ENCODE measurements around the gene ASB2.

Gene ASB2

DNA sequence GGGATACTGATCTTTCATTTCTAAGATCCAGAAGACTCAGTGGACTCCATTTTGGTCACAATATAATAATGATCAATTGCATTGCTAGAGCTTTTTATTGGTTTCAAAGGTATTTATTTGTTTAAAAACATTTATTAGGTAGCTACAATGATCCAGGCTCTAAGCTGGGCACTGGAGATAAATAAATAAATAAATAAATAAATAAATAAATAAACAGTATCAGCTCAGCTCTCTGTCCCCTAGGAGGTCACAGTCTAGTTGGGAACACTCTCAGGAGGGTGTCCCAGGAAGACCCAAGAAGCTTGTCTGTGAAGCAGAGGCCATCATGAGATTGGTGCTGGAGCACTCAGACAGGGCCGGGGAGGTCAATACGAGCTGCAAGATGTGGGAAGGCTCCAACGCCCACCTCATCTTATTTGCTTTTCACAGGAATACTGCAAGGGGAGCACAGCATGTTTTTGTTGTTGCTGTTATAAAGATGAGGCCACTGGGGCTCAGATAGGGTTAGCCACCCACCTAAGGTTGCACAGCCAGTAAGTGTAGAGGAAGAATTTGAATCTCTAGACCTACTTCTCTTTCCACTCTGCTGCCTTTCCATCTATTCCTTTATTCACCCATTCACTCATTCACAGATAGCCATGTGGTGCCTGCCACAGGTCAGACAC is 15.5 kb downstream of the ASB2 start:
- no peak for DNase-seq (ENCODE audit: low read depth)

- no peak for DNase-seq (ENCODE audit: low read depth)
These were observed 16.3 kb downstream of the ASB2 start for GRCh38 chr14:93960108-93960475.

DNA sequence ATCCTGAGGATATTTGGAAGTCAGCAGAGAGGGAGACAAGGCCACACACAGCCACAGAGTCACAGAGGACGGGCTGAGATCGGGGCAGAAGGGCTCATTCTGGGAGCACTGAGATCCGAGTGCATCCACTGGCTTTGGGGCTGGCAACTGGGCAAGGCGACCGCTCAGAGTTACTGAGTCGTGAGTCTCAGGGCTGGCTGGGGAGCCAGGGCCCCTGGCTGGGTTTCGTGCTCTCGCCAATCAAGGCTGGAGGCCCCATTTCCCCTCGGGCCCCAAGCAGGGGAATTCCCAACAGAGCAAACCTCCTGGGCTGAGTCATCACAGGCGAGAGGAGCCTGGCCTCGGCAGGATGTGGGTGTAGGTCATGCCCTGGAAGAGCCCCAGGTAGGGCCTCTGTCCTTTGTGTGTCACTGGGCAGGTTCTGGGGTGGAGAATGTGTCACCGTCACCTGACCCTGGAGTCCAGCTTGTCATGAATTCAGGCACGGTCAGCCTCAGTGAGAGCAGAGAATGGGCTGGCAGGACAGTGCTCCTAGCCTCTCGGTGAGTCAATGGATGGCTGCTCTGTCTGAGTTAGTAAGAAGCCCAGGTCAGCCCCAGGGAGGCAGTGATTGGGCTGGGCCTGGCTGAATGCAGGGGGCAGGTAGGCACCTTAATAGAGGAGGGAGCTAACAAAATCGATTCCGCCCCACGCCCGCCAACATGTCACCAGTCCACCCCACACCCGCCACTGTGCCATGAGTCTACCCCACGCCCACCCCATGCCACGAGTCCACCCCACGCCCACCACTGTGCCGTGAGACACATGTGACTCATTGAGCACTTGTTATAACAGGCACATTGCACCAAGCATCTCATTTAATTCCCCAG is 16.9 kb downstream of the ASB2 start:
- peak; percentile 85 for DNase-seq (ENCODE audit: low read depth)

DNA sequence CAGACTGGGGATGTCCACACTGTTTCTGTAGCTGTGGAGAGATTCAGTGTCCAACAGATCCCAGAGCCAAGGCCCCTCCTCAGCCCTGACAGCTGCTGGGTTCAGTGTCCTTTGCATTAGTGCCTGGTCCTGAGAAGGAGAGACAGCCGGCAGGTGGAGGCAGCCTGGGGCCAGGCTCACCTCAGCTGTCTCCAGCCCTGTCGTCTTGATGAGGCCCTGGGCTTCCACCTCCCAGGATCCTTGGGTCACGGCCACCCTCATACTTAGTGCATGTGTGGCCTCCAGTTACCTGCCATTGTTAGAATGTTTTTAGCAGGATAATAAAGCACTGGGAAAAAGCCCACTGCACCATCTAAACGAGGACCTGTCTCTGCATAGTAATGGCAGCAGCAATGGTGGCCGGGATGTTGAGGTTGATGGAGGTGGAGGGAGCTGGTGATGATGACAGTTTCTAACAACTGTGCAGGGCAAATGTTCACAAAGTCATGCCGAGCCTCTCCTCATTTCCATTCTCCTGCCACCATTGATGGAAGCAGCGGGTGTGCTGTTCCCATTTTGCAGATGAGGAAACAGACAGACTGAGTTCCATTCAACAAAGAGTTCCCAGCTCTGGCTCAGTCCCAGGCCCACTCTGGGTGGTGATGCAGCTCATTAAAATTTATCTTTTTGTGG is 17.7 kb downstream of the ASB2 start:
- DNase-seq (ENCODE audit: low read depth), result no peak

GRCh38 chr14:93957751-93958566 is 18.4 kb downstream of the ASB2 start:
- no peak for DNase-seq (ENCODE audit: low read depth)

- DNase-seq (ENCODE audit: low read depth), result no peak
These were observed 19.0 kb downstream of the ASB2 start for GRCh38 chr14:93957333-93957710.

GRCh38 chr14:93956514-93957332 is 19.6 kb downstream of the ASB2 start:
- no peak for DNase-seq (ENCODE audit: low read depth)

DNA sequence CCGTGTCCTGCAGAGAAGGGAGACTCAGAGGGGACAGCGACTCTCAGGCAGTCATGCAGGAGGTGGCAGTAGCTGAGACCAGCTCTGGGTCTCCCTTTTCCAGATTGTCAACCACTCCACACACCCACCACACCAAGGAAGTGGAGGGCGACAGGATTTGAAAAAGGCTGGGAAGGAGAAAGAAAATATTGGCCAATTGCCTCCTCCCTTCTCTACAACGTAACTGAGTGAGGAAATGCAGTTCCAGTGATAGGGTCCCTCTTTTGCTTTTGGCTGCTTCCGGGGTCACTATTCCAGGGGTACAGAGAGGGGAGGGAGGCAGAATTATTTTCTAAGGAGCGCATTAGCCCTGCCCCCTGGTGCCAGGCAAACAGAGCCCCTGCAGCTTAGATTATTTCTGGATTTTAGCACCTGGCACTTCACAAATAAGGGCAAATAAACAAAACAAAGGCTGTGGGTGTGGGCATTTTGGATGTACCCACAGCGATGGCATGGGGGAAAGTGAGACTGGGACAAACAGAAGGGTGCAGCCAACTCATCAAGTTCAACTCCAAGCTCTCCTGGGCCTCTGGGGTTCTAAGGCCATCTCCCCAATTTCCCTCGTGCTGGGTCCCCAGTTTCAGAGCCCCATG is 20.4 kb downstream of the ASB2 start:
- no peak for DNase-seq (ENCODE audit: low read depth)

DNA sequence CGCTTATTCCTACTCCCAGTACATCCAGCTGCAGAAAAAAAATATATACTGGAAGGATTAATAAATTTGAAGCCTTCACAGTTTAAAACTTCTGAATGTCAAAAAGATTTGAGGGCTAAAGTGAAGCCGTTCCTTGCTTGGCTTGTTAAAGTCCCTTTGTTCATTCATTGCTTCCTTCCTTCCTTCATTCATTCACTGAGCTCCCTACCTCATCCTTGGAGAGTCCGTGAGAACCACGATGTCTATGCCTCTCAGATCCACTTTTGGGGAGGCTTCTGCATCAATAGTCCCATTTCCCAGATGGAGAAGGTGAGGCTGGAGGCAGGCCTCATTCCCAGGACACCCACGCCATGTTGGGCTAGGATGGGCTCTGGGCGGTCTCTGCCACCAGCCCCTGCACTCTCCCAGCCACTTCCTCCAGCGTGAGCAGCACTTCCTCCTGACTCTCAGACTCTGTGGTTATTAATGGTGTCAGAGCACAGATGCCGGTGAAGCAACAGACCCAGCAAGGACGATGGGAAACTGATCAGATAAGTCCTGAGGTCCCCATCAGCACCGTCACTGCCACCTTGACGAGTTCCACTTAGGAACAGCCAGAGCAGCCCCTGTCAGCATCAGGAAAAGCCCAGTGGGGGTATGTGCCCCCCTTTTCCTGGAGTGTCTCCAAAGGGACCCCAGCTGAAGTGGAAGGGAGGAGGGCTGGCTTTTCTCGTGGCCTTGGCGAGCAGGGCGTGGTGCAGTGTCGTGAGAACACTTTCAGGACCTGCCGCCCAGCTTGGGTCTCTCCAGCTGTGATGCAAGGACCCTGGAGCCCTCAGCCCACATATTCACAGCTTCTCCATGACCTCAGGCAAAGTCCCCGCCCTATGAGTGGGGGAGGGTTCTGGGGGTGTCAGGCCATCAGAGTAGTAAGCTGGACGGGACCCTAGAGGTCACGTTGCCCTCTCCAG is 21.2 kb downstream of the ASB2 start:
- no peak for DNase-seq (ENCODE audit: low read depth)

GRCh38 chr14:93954516-93954830 is 21.9 kb downstream of the ASB2 start:
- no peak for DNase-seq (ENCODE audit: low read depth)

GRCh38 chr14:93953739-93954515 is 22.4 kb downstream of the ASB2 start:
- DNase-seq (ENCODE audit: low read depth), result no peak

DNA sequence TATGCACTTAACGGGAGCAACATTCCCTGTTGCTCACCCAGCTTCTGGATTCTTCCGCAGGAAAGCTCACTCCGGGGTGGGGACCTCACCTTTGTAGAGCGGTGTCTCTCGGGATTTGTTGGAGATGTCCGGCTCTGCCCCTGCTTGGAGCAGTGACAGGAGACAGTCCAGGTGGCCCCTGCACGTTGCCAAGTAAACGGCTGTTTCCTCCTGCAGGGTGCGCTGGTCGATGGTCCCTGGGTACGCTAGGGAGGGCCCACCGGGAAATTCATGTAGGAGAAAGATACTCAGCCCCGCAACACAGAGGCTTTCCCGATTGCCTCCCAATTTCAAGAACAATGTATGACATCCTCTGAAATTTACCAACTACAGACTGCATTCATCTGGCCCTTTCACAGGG is 23.1 kb downstream of the ASB2 start:
- DNase-seq (ENCODE audit: low read depth), result no peak

- no peak for DNase-seq (ENCODE audit: low read depth)
These were observed 23.5 kb downstream of the ASB2 start for GRCh38 chr14:93952829-93953228.

DNA sequence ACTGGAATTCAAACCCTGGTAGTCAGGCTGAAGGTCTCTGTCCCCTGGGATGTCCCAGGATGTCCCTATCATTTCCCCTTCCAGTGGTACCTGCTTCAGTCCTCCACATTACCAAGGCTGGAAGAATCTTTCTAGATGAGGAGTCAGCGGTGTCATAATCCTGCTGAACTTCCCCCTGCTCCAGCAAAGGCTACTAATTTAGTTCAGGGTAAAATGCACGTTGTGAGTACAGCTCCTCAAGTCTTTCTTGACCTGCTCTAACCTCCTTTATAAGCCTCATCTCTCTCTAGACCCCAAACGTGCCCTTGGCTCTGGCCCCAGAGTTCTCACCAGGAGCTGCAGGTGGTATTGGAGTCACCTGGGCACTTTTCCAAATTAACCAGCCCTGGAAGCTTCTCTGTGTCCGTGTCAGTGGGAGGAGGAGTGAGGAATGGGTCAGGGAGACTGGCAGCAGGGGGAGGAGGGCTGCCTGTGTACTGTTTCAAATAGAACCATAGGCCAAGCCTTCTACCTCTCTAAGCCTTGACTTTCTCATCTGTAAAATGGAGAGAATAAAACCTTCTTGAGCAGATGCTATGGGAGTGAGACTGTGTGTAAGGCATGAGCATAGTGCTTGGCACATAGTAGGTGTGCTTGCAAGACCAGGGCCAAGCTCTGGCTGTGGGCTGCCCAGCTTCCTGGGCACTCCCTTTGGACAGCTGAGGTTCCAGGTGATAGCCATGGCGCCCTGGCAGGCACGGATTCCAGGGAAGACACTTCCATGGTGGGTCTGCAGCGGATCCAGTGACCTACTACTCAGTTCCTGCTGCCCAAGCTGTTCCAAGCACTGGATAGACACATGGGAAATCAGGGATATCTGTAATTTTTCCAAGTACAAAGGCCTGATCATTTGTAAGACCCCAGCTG is 24.5 kb downstream of the ASB2 start:
- no peak for DNase-seq (ENCODE audit: low read depth)

GRCh38 chr14:93950948-93951634 is 25.3 kb downstream of the ASB2 start:
- no peak for DNase-seq (ENCODE audit: low read depth)

GRCh38 chr14:93949511-93950075 is 26.8 kb downstream of the ASB2 start:
- DNase-seq (ENCODE audit: low read depth), result no peak

GRCh38 chr14:93947282-93947681 is 29.1 kb downstream of the ASB2 start:
- DNase-seq (ENCODE audit: low read depth), result no peak

Data from stimulated activated CD8-positive, alpha-beta memory T cell treated with anti-CD3 and anti-CD28 coated beads, Interleukin-4, amount 100 ng/mL, for 24 hours (primary cell).